ENCODE results near the gene ZNF428. TPM values are rescaled to one million over a fixed set of nuclear protein-coding genes. Genes with fewer than 3 reads are reported as not detected.
A peak's percentile ranks its signal among the peaks of the same experiment; 100 is the strongest.

Gene ZNF428, protein sequence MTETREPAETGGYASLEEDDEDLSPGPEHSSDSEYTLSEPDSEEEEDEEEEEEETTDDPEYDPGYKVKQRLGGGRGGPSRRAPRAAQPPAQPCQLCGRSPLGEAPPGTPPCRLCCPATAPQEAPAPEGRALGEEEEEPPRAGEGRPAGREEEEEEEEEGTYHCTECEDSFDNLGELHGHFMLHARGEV
- 87.5 and 88.9 TPM in 2 replicates for total RNA-seq
- long read RNA-seq = 0 reads

DNA sequence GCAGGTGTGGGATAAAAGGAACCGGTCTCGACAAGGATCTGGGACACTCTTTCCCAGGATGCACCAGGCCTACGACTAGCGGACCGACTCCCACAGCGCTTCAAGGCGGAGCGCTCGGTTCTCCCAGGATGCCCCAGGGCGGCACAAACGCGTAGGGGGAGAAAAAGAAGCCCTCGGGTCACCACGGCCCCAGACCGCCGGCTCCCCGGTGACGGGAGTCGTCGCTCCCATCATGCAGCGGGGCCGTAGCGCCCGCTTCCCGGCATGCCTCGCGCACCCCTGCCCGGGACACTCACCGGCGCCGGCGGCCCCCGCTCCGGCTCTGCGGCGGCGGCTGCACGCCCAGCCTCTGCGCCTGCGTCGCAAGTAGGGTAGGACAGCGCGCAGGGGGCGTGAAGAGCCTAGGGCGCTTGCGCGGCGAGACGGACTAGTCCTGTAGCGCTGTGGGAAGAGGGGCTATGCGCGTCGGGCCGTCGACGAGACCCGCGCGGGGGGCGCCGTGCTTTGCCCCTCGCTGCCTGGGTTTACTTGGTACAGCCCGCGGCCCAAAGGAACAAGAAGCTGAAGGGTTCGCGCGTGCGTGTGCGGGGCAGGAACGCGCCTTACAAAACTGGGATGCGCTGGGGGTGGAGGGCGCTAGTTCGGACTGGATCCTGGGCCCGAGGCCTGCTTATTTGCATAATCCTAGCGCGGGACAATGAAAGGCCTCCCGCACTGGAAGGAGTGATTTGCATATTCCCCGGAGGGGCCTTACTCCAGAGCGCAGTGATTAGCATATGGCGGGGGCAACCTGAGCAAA is at the start of gene ZNF428:
Gene ZNF428 (minus strand): TSS at position 368 of the 799 bp plus-strand sequence. CDS start 5,325 bp downstream, outside the sequence.
- DNase-seq (ENCODE audit: low spot score, unreplicated experiment) = peak; percentile 79
- H3K27me3 Mint-ChIP-seq = no peaks in the 10 kb centered on the region
- H3K27ac Mint-ChIP-seq = peak within 1 kb of the TSS; percentile 100
- peaks cover 13% of the 10 kb centered on the region for H3K36me3 Mint-ChIP-seq (ENCODE audit: insufficient read depth)
- TF ChIP-seq, protein P1, sequence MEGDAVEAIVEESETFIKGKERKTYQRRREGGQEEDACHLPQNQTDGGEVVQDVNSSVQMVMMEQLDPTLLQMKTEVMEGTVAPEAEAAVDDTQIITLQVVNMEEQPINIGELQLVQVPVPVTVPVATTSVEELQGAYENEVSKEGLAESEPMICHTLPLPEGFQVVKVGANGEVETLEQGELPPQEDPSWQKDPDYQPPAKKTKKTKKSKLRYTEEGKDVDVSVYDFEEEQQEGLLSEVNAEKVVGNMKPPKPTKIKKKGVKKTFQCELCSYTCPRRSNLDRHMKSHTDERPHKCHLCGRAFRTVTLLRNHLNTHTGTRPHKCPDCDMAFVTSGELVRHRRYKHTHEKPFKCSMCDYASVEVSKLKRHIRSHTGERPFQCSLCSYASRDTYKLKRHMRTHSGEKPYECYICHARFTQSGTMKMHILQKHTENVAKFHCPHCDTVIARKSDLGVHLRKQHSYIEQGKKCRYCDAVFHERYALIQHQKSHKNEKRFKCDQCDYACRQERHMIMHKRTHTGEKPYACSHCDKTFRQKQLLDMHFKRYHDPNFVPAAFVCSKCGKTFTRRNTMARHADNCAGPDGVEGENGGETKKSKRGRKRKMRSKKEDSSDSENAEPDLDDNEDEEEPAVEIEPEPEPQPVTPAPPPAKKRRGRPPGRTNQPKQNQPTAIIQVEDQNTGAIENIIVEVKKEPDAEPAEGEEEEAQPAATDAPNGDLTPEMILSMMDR (IDR thresholded peaks at IDR 0.05; ENCODE audit: unreplicated experiment) = no peak
- no peaks in the 10 kb centered on the region for H3K9me3 Mint-ChIP-seq (ENCODE audit: low read depth)
- H3K4me3 Mint-ChIP-seq (ENCODE audit: low read depth) = peak within 1 kb of the TSS; percentile 92
- H3K4me1 Mint-ChIP-seq (ENCODE audit: low read depth) = peaks cover 10% of the 10 kb centered on the region

DNA sequence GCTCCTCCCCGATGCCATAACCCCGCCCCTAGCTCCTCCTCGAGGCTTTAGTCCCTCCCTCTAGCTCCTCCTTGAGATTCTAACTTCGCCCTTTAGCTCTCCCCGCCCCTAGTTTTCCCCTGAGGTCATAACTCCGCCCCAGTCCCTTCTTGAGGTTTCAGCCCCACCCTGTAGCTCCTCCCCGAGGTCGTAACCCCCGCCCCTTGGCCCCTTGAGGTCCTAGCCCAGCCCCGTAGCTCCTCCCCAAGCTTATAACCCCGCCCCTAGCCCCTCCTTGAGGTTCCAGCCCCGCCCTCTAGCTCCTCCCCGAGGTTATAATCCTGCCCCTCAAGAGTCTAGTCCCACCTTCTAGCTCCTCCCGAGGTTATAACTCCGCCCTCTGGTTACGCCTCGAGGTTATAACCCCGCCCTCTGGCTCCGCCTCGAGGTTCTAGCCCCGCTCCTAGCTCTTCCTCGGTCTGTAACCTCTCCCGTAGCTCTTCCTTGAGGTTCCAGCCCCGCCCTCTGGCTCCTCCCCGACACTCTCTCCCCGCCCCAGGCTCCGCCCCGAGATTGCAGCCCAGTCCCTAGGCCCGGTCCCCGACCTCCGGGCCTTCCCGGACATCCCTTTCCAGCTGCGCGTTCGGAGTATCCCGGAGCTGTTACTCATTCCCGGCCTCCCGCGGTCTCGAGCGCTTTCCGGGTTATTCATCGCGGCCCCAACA is 49.1 kb upstream of the ZNF428 start:
- TF ChIP-seq, protein P1 (IDR thresholded peaks at IDR 0.05; ENCODE audit: unreplicated experiment) = no peak
- H3K4me3 Mint-ChIP-seq (ENCODE audit: low read depth) = peak overlapping the region; percentile 86
- DNase-seq (ENCODE audit: low spot score, unreplicated experiment) = peak; percentile 93
- peaks cover 45% of the 10 kb centered on the region for H3K27me3 Mint-ChIP-seq
- no peaks in the 10 kb centered on the region for H3K9me3 Mint-ChIP-seq (ENCODE audit: low read depth)
- peaks cover 4% of the 10 kb centered on the region for H3K36me3 Mint-ChIP-seq (ENCODE audit: insufficient read depth)
- peaks cover 19% of the 10 kb centered on the region for H3K4me1 Mint-ChIP-seq (ENCODE audit: low read depth)
- no peak overlapping the region for H3K27ac Mint-ChIP-seq

DNA sequence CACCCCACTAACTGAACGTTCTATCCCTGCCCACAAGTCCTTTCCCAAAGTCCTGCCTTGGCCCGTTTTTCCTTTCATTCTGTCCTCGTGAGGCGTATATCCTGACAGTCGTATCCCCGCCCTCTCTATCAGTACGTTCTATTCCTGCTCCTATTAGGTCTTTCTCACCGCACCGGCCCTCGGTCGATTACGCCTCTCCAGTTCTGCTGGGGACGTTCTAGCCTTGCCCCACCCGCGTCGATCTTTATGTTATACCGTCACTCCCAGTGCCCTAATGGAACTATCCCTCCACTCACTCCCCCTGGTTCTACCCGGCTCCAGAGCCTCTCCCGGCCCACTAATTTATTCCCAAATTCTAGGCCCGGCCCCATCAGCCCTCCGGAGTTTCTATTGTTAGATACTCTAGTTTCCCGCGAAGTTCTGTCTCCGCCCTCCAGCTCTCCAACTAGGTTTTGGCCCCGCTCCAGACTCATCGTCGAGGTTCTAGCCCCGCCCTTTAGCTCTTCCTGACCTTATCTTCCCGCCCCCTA is 48.5 kb upstream of the ZNF428 start:
- TF ChIP-seq, protein P1 (IDR thresholded peaks at IDR 0.05; ENCODE audit: unreplicated experiment) = no peak
- H3K27me3 Mint-ChIP-seq = peaks cover 45% of the 10 kb centered on the region
- peaks cover 19% of the 10 kb centered on the region for H3K4me1 Mint-ChIP-seq (ENCODE audit: low read depth)
- H3K27ac Mint-ChIP-seq = peak overlapping the region; percentile 96
- peak overlapping the region; percentile 86 for H3K4me3 Mint-ChIP-seq (ENCODE audit: low read depth)
- H3K9me3 Mint-ChIP-seq (ENCODE audit: low read depth) = no peaks in the 10 kb centered on the region
- no peak for DNase-seq (ENCODE audit: low spot score, unreplicated experiment)
- peaks cover 4% of the 10 kb centered on the region for H3K36me3 Mint-ChIP-seq (ENCODE audit: insufficient read depth)

DNA sequence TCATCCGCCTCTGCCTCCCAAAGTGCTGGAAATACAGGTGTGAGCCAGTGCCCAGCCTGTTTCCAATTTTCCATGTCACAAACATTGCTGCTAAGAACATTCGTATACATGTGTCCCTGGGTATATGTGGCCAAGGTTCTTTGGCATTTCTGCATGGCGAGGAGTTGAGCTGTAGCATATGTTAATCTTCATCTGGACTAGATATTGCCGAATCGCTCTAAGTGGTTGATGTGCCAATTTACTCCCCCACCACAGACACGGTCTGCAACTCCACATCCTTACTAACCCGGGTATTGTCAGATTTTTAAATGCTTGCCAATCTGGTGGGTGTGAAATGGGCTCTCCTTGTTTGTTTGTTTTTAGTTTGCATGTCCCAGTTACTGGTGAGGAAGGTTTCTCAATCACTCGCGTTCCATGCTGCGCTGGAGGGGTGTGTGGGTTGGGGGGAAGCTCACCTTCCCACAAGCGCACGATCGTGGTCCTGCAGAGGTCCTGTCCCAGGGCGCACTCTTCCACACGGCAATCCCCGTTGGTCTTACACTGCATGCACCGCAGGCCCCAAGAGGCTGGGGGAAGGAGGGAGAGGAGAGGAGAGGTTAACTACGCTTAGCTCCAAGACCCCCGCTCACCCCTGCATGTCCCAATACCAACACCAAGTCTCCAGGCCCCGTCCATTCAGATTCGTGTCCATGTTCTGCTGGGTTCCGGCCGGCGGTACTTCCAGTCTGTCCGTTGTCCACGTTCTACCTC is 47.9 kb upstream of the ZNF428 start:
- DNase-seq (ENCODE audit: low spot score, unreplicated experiment) = peak; percentile 12
- Mint-ChIP-seq H3K4me1 (ENCODE audit: low read depth) (peaks cover 17% of the 10 kb centered on the region), H3K27me3 (peaks cover 43% of the 10 kb centered on the region), H3K27ac (peak overlapping the region; percentile 96), H3K36me3 (ENCODE audit: insufficient read depth) (peaks cover 4% of the 10 kb centered on the region), H3K9me3 (ENCODE audit: low read depth) (no peaks in the 10 kb centered on the region), H3K4me3 (ENCODE audit: low read depth) (peak overlapping the region; percentile 86)
- TF ChIP-seq, protein P1 (IDR thresholded peaks at IDR 0.05; ENCODE audit: unreplicated experiment) = no peak
